Activated CD8-positive, alpha-beta memory T cell treated with anti-CD3 and anti-CD28 coated beads for 48 hours (primary cell): Measurements from ENCODE around the gene GLI3.
"Not testable (repeated sequence)": the region's sequence is repeated elsewhere in the genome, so short reads cannot be mapped to it uniquely, and the experiment has no call there.

Experiments used
- DNase-seq, 3 experiments: peaks; one replicate each; pipeline ENCODE4 v3.0.0-alpha.2; 2020; ENCODE audit warnings: low read depth in 2 of 3, low spot score in 2 of 3

GLI3 gene

GRCh38 chr7:42213093-42213492, 23.9 kb downstream of the GLI3 start:
- DNase-seq = no peak

- DNase-seq = no peak
Measured at GRCh38 chr7:42212541-42213090, 24.4 kb downstream of the GLI3 start.

- DNase-seq = no peak
Measured at GRCh38 chr7:42211938-42212337, 25.1 kb downstream of the GLI3 start.

- no peak for DNase-seq
Measured at GRCh38 chr7:42210779-42211178, 26.2 kb downstream of the GLI3 start.

GRCh38 chr7:42210333-42210732, 26.7 kb downstream of the GLI3 start:
- no peak for DNase-seq

GRCh38 chr7:42209085-42209484, 27.9 kb downstream of the GLI3 start:
- DNase-seq = not testable (repeated sequence)

GRCh38 chr7:42208572-42208971, 28.4 kb downstream of the GLI3 start:
- no peak for DNase-seq

GRCh38 chr7:42207420-42207819, 29.6 kb downstream of the GLI3 start:
- no peak for DNase-seq

GRCh38 chr7:42203336-42203735, 33.7 kb downstream of the GLI3 start:
- DNase-seq = no peak

- no peak for DNase-seq
Measured at GRCh38 chr7:42202601-42203000, 34.4 kb downstream of the GLI3 start.

GRCh38 chr7:42198974-42199668, 37.9 kb downstream of the GLI3 start:
- no peak for DNase-seq

- DNase-seq = no peak
Measured at GRCh38 chr7:42198296-42198695, 38.7 kb downstream of the GLI3 start.

- DNase-seq = no peak
Measured at GRCh38 chr7:42197451-42197850, 39.6 kb downstream of the GLI3 start.

GRCh38 chr7:42194238-42194637, 42.8 kb downstream of the GLI3 start:
- no peak for DNase-seq

- no peak for DNase-seq
Measured at GRCh38 chr7:42193471-42194129, 43.4 kb downstream of the GLI3 start.

GRCh38 chr7:42192851-42193461, 44.1 kb downstream of the GLI3 start:
- DNase-seq = no peak

GRCh38 chr7:42192066-42192465, 44.9 kb downstream of the GLI3 start:
- no peak for DNase-seq

- DNase-seq = no peak
Measured at GRCh38 chr7:42189535-42189934, 47.5 kb downstream of the GLI3 start.

GRCh38 chr7:42186151-42186550, 50.9 kb downstream of the GLI3 start:
- DNase-seq = no peak

- no peak for DNase-seq
Measured at GRCh38 chr7:42185726-42186125, 51.3 kb downstream of the GLI3 start.

GRCh38 chr7:42183547-42183946, 53.5 kb downstream of the GLI3 start:
- no peak for DNase-seq

GRCh38 chr7:42181566-42181965, 55.4 kb downstream of the GLI3 start:
- DNase-seq = no peak
